CD14-positive monocyte (primary cell): ENCODE data around the gene HMCN1. TPM values are rescaled to one million over a fixed set of nuclear protein-coding genes. Genes with fewer than 3 reads are reported as not detected.

Experiments
- DNase-seq, 3 donors: peaks; one replicate each; pipeline ENCODE4 v3.0.0-alpha.2; 2011 to 2022
- H2AFZ ChIP-seq: 2 replicates; pipeline ENCODE4 v1.6.0; 2012; ENCODE audit warnings: mild to moderate bottlenecking, low read depth, low read length, inconsistent platforms; ENCODE audit not compliant: insufficient read depth, poor library complexity, severe bottlenecking
- H3K27ac ChIP-seq, 2 donors: 1 replicate in 1 of 2; 2 replicates in 1 of 2; pipeline ENCODE4 v1.5.1; 2012 to 2013; ENCODE audit warnings: low read length in 2 of 2, control low read depth in 1 of 2, inconsistent platforms in 1 of 2, low read depth in 1 of 2, mild to moderate bottlenecking in 1 of 2
- H3K27me3 ChIP-seq, 2 donors: one replicate each; pipeline versions ENCODE4 v1.6.0 to v1.6.1; 2011 to 2013; ENCODE audit warnings: low read length in 2 of 2; ENCODE audit not compliant: control insufficient read depth in 2 of 2, insufficient read depth in 2 of 2
- H3K36me3 ChIP-seq, 2 donors: replicated peaks in 1 of 2; 1 replicate in 1 of 2; 2 replicates in 1 of 2; pipeline versions ENCODE4 v1.5.1 to v1.6.1; 2012 to 2013; ENCODE audit warnings: low read length in 2 of 2, control low read depth in 1 of 2, inconsistent platforms in 1 of 2, mild to moderate bottlenecking in 1 of 2; ENCODE audit not compliant: insufficient read depth in 2 of 2, control insufficient read depth in 1 of 2
- H3K4me1 ChIP-seq, 2 donors: 1 replicate in 1 of 2; 2 replicates in 1 of 2; pipeline versions ENCODE4 v1.5.1 to v1.6.1; 2012 to 2013; ENCODE audit warnings: low read length in 2 of 2, control low read depth in 1 of 2, inconsistent platforms in 1 of 2, mild to moderate bottlenecking in 1 of 2, moderate library complexity in 1 of 2; ENCODE audit not compliant: insufficient read depth in 2 of 2, control insufficient read depth in 1 of 2
- H3K4me2 ChIP-seq: replicated peaks from 2 replicates; pipeline ENCODE3; 2012; ENCODE audit warnings: low read length, moderate library complexity, mild to moderate bottlenecking; ENCODE audit not compliant: poor library complexity, severe bottlenecking; ENCODE audit errors: extremely low read depth
- H3K4me3 ChIP-seq, 3 experiments: fragments of 200-600 bp in 1 of 3; sonication (generic) in 1 of 3; replicated peaks in 1 of 3; 1 replicate in 2 of 3; 2 replicates in 1 of 3; pipeline ENCODE4 v1.5.1; 2011 to 2013; ENCODE audit warnings: low read length in 3 of 3, mild to moderate bottlenecking in 3 of 3, control low read depth in 2 of 3, low read depth in 2 of 3, inconsistent platforms in 1 of 3, moderate library complexity in 1 of 3
- H3K79me2 ChIP-seq: 2 replicates; pipeline ENCODE4 v1.6.0; 2012; ENCODE audit warnings: mild to moderate bottlenecking, control low read depth, inconsistent platforms, low read length, moderate library complexity; ENCODE audit not compliant: insufficient read depth
- H3K9ac ChIP-seq: 2 replicates; pipeline ENCODE4 v1.6.0; 2017; ENCODE audit warnings: low read length, mild to moderate bottlenecking; ENCODE audit not compliant: insufficient read depth, poor library complexity, severe bottlenecking
- H3K9me3 ChIP-seq, 2 donors: replicated peaks in 1 of 2; 1 replicate in 1 of 2; 2 replicates in 1 of 2; pipeline versions ENCODE4 v1.5.1 to v1.6.1; 2012 to 2013; ENCODE audit warnings: low read length in 2 of 2, control low read depth in 1 of 2; ENCODE audit not compliant: control insufficient read depth in 1 of 2, insufficient read depth in 1 of 2
- H4K20me1 ChIP-seq: 2 replicates; pipeline ENCODE4 v1.6.0; 2012; ENCODE audit warnings: mild to moderate bottlenecking, low read length, control low read depth, moderate library complexity; ENCODE audit not compliant: insufficient read depth
- H3K27ac Mint-ChIP-seq, 7 donors: one replicate each; pipeline ENCODE4 v1.8.0; 2020; ENCODE audit warnings: mild to moderate bottlenecking in 7 of 7, mixed read lengths in 7 of 7, moderate library complexity in 6 of 7, inconsistent platforms in 2 of 7
- H3K27me3 Mint-ChIP-seq, 3 donors: one replicate each; pipeline ENCODE4 v1.8.0; 2021 to 2022; ENCODE audit warnings: low read depth in 3 of 3, mild to moderate bottlenecking in 3 of 3, mixed read lengths in 3 of 3, moderate library complexity in 3 of 3, inconsistent platforms in 1 of 3
- H3K36me3 Mint-ChIP-seq, 2 donors: one replicate each; pipeline ENCODE4 v1.8.0; 2020; ENCODE audit warnings: mixed read lengths in 2 of 2, inconsistent platforms in 1 of 2, mild to moderate bottlenecking in 1 of 2
- H3K4me1 Mint-ChIP-seq: one replicate; pipeline ENCODE4 v1.8.0; 2020; ENCODE audit warnings: mild to moderate bottlenecking, mixed read lengths
- H3K4me3 Mint-ChIP-seq, 2 donors: one replicate each; pipeline ENCODE4 v1.8.0; 2020; ENCODE audit warnings: mild to moderate bottlenecking in 2 of 2, mixed read lengths in 2 of 2, moderate library complexity in 1 of 2
- H3K9me3 Mint-ChIP-seq, 7 donors: one replicate each; pipeline ENCODE4 v1.8.0; 2020 to 2022; ENCODE audit warnings: mixed read lengths in 7 of 7, mild to moderate bottlenecking in 6 of 7, moderate library complexity in 6 of 7, inconsistent platforms in 2 of 7
- WGBS: methylation state at CpG from one replicate; pipeline ENCODE4 v1.1.5; 2013; ENCODE audit warnings: missing lambda C conversion rate; ENCODE audit not compliant: insufficient coverage; 5-methylcytosine and 5-hydroxymethylcytosine counted together
- intact Hi-C, 2 donors: fragments of 100-400 bp; cut with micrococcal nuclease; formaldehyde crosslinking; loops; one replicate each; pipeline versions ENCODE4 v1.15.0 to v1.15.1; 2023
- polyA plus RNA-seq, 3 donors: library from polyadenylated mRNA; depleted of rRNA in 1 of 3; unstranded in 2 of 3; stranded (reverse) in 1 of 3; fragments of 300-500 nt in 2 of 3; fragments of >200 nt in 1 of 3; fragmentation: Illumina TruSeq in 2 of 3; gene quantifications; 1 replicate in 2 of 3; 2 replicates in 1 of 3; pipeline ENCODE4 v1.2.3, GENCODE V29; 2012 to 2021
- TF ChIP-seq, protein P1 (sequence below): fragments of 200-600 bp; IDR thresholded peaks from one replicate; pipeline ENCODE4 v1.8.0; 2022; ENCODE audit warnings: antibody characterized with exemption, mild to moderate bottlenecking

HMCN1 gene
- polyA plus RNA-seq, 3 donors = not detected

DNA sequence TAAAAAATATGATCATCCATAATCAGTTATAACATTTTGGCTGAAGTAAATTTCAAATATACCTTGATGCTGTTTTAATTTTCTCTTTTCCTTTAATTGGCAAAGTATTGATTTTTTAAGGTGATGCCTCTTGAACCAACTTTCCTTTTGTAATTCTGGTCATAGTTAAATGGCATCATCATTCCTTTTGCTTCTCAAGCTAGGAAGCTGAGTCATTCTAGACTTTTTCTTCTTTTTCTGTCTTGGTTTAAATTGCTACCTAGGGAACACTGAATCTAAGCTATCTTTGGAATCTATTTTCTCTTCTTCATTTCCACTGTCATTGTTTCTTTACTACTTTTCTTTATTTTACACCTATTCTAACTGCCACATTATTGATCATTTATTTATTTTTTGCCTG lies 162.7 kb downstream of the HMCN1 start:
- no peak overlapping the region for H3K27ac Mint-ChIP-seq

DNA sequence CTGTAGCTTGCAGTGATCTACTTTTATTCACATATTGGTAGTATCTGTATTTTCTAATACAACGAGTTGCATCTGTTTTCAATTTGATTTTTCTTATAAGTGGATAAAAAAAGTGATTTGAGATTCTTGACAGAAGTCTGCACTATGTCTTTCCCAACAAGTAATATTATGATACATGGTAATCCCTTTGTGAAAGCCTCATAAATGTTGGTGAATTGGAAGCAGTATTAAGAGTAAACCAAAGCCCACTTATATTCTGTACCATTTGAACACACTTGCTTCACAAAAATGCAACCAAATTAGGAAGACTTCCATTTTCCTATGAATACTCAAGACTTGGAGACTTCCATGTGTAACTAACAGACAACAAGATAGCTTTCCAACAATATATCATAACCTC lies 172.0 kb downstream of the HMCN1 start:
- no CpG with 5 or more reads among the region's 1 CpG for WGBS
- intact Hi-C loops = no loop called here
- DNase-seq = no peak
- TF ChIP-seq, protein P1, sequence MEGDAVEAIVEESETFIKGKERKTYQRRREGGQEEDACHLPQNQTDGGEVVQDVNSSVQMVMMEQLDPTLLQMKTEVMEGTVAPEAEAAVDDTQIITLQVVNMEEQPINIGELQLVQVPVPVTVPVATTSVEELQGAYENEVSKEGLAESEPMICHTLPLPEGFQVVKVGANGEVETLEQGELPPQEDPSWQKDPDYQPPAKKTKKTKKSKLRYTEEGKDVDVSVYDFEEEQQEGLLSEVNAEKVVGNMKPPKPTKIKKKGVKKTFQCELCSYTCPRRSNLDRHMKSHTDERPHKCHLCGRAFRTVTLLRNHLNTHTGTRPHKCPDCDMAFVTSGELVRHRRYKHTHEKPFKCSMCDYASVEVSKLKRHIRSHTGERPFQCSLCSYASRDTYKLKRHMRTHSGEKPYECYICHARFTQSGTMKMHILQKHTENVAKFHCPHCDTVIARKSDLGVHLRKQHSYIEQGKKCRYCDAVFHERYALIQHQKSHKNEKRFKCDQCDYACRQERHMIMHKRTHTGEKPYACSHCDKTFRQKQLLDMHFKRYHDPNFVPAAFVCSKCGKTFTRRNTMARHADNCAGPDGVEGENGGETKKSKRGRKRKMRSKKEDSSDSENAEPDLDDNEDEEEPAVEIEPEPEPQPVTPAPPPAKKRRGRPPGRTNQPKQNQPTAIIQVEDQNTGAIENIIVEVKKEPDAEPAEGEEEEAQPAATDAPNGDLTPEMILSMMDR = no peak
- H3K4me3 ChIP-seq = no peak overlapping the region
- H3K4me3 Mint-ChIP-seq = no peak overlapping the region
- H3K79me2 ChIP-seq = no peaks in the 10 kb centered on the region
- no peak overlapping the region for H3K9ac ChIP-seq
- no peaks in the 10 kb centered on the region for H3K36me3 Mint-ChIP-seq
- H3K27me3 Mint-ChIP-seq = peaks cover 0 to 1% (median 0%) of the 10 kb centered on the region in 3 donors
- H3K4me1 ChIP-seq = no peaks in the 10 kb centered on the region
- no peaks in the 10 kb centered on the region for H3K4me1 Mint-ChIP-seq
- H3K27ac ChIP-seq = no peak overlapping the region
- no peak overlapping the region for H2AFZ ChIP-seq
- no peaks in the 10 kb centered on the region for H4K20me1 ChIP-seq
- no peaks in the 10 kb centered on the region for H3K9me3 ChIP-seq
- no peaks in the 10 kb centered on the region for H3K27me3 ChIP-seq
- no peaks in the 10 kb centered on the region for H3K36me3 ChIP-seq
- peaks cover 0 to 2% (median 0%) of the 10 kb centered on the region in 7 donors for H3K9me3 Mint-ChIP-seq
- no peak overlapping the region for H3K4me2 ChIP-seq
- no peak overlapping the region for H3K27ac Mint-ChIP-seq

More for the DNA sequence above, 162.7 kb downstream of the HMCN1 start:
- H3K4me3 ChIP-seq = no peak overlapping the region
- no peak overlapping the region for H3K4me3 Mint-ChIP-seq
- no peaks in the 10 kb centered on the region for H3K36me3 ChIP-seq
- no peaks in the 10 kb centered on the region for H3K27me3 ChIP-seq
- no peaks in the 10 kb centered on the region for H3K4me1 Mint-ChIP-seq
- peaks cover 3 to 14% (median 5%) of the 10 kb centered on the region in 7 donors for H3K9me3 Mint-ChIP-seq
- H3K9me3 ChIP-seq = peaks cover 5 to 8% of the 10 kb centered on the region in 2 donors
- no peaks in the 10 kb centered on the region for H3K27me3 Mint-ChIP-seq
- intact Hi-C loops = no loop called here
- DNase-seq = no peak
- TF ChIP-seq, protein P1 = no peak
- no peaks in the 10 kb centered on the region for H3K79me2 ChIP-seq
- no peaks in the 10 kb centered on the region for H3K4me1 ChIP-seq
- no peak overlapping the region for H3K4me2 ChIP-seq
- H3K9ac ChIP-seq = no peak overlapping the region
- H2AFZ ChIP-seq = no peak overlapping the region
- no peaks in the 10 kb centered on the region for H4K20me1 ChIP-seq
- no peaks in the 10 kb centered on the region for H3K36me3 Mint-ChIP-seq
- H3K27ac ChIP-seq = no peak overlapping the region
